CD4-positive, alpha-beta T cell (primary cell): Measurements from ENCODE around the gene TFAP2C. TPM values are rescaled to one million over a fixed set of nuclear protein-coding genes. Genes with fewer than 3 reads are reported as not detected.

ENCODE experiments used
- ATAC-seq: fragments of 200-7000 bp; cut with Tn5 transposase; one replicate; pipeline ENCODE4 v1.10.0; 2022; ENCODE audit warnings: mild to moderate bottlenecking; ENCODE audit not compliant: poor library complexity
- CTCF ChIA-PET: fragments of 350-600 bp; sonication (Branson Sonifier 250); formaldehyde crosslinking; loops from one replicate; lab custom pipeline; 2021; ENCODE audit warnings: antibody characterized with exemption, inconsistent platforms; lab: Charles Lee
- POLR2A ChIA-PET: fragments of 350-600 bp; sonication (Branson Sonifier 250); formaldehyde crosslinking; loops from one replicate; lab custom pipeline; 2021; ENCODE audit warnings: antibody characterized with exemption, inconsistent platforms; lab: Charles Lee
- DNase-seq, 14 experiments: peaks; one replicate each; pipeline ENCODE4 v3.0.0-alpha.2; 2013 to 2020; ENCODE audit warnings: mixed read lengths in 2 of 14
- H3K27ac ChIP-seq, 2 donors: one replicate each; pipeline versions ENCODE4 v1.5.1 to v1.7.0; 2013; ENCODE audit warnings: low read length in 2 of 2, low read depth in 1 of 2, mild to moderate bottlenecking in 1 of 2
- H3K27me3 ChIP-seq, 2 experiments: 1 replicate in 1 of 2; 2 replicates in 1 of 2; pipeline versions ENCODE4 v1.6.1 to v1.7.0; 2013; ENCODE audit warnings: low read length in 2 of 2, control low read depth in 1 of 2, mild to moderate bottlenecking in 1 of 2, moderate library complexity in 1 of 2; ENCODE audit not compliant: insufficient read depth in 2 of 2, control insufficient read depth in 1 of 2
- H3K36me3 ChIP-seq: one replicate; pipeline ENCODE4 v1.6.1; 2013; ENCODE audit warnings: low read length, control low read depth; ENCODE audit not compliant: insufficient read depth
- H3K4me1 ChIP-seq: one replicate; pipeline ENCODE4 v1.6.1; 2013; ENCODE audit warnings: low read length, control low read depth; ENCODE audit not compliant: insufficient read depth
- H3K4me3 ChIP-seq: one replicate; pipeline ENCODE4 v1.5.1; 2013; ENCODE audit warnings: mild to moderate bottlenecking, low read length, moderate library complexity
- H3K9me3 ChIP-seq, 2 experiments: 1 replicate in 1 of 2; 2 replicates in 1 of 2; pipeline versions ENCODE4 v1.6.1 to v1.7.0; 2013; ENCODE audit warnings: low read length in 2 of 2, mild to moderate bottlenecking in 2 of 2, control low read depth in 1 of 2, moderate library complexity in 1 of 2; ENCODE audit not compliant: control insufficient read depth in 1 of 2, insufficient read depth in 1 of 2
- H3K27ac Mint-ChIP-seq: one replicate; pipeline ENCODE4 v1.8.0; 2020; ENCODE audit warnings: mixed read lengths
- H3K27me3 Mint-ChIP-seq: one replicate; pipeline ENCODE4 v1.8.0; 2021; ENCODE audit warnings: mixed read lengths
- H3K36me3 Mint-ChIP-seq: one replicate; pipeline ENCODE4 v1.8.0; 2021; ENCODE audit warnings: low read depth, mixed read lengths
- H3K4me1 Mint-ChIP-seq: one replicate; pipeline ENCODE4 v1.8.0; 2021; ENCODE audit warnings: low read depth, mixed read lengths
- H3K4me3 Mint-ChIP-seq: one replicate; pipeline ENCODE4 v1.8.0; 2020; ENCODE audit warnings: mild to moderate bottlenecking, mixed read lengths
- H3K9me3 Mint-ChIP-seq: one replicate; pipeline ENCODE4 v1.8.0; 2020; ENCODE audit warnings: mixed read lengths
- intact Hi-C, 2 experiments: fragments of 100-400 bp; cut with DNase I in 1 of 2; cut with micrococcal nuclease in 1 of 2; formaldehyde crosslinking; loops; one replicate each; pipeline versions ENCODE4 v1.15.1 to v1.9.0; 2023 to 2025; cut with DNase I, micrococcal nuclease
- total RNA-seq, 174 experiments: library from RNA in 2 of 174; stranded (reverse) in 2 of 174; gene quantifications; one replicate each; pipeline ENCODE4 v1.2.3 and lab custom pipeline; 2021 to 2026
- TF ChIP-seq, protein P1 (sequence below): fragments of 200-600 bp; IDR thresholded peaks from one replicate; pipeline ENCODE4 v1.8.0; 2022; ENCODE audit warnings: antibody characterized with exemption, mild to moderate bottlenecking

TFAP2C gene
- total RNA-seq, 2 experiments from 2014 or later = not detected

- H3K4me1 ChIP-seq = no peaks in the 10 kb centered on the region
- no peaks in the 10 kb centered on the region for H3K9me3 ChIP-seq
- no peaks in the 10 kb centered on the region for H3K36me3 ChIP-seq
- CTCF ChIA-PET = no interaction called here
- H3K27ac Mint-ChIP-seq = no peak overlapping the region
- no peak overlapping the region for H3K27ac ChIP-seq
- no peaks in the 10 kb centered on the region for H3K27me3 Mint-ChIP-seq
- H3K9me3 Mint-ChIP-seq = no peaks in the 10 kb centered on the region
- intact Hi-C loops = no loop called here
- H3K27me3 ChIP-seq = peaks cover 0 to 3% of the 10 kb centered on the region in 2 experiments
- POLR2A ChIA-PET = interaction anchor here (0.7 kb wide), 1 partner anchor 18 kb away, joined by 3 read pairs; no protein-coding TSS in a partner anchor
- DNase-seq (no peak), ATAC-seq (no peak)
- no peak overlapping the region for H3K4me3 Mint-ChIP-seq
- TF ChIP-seq, protein P1, sequence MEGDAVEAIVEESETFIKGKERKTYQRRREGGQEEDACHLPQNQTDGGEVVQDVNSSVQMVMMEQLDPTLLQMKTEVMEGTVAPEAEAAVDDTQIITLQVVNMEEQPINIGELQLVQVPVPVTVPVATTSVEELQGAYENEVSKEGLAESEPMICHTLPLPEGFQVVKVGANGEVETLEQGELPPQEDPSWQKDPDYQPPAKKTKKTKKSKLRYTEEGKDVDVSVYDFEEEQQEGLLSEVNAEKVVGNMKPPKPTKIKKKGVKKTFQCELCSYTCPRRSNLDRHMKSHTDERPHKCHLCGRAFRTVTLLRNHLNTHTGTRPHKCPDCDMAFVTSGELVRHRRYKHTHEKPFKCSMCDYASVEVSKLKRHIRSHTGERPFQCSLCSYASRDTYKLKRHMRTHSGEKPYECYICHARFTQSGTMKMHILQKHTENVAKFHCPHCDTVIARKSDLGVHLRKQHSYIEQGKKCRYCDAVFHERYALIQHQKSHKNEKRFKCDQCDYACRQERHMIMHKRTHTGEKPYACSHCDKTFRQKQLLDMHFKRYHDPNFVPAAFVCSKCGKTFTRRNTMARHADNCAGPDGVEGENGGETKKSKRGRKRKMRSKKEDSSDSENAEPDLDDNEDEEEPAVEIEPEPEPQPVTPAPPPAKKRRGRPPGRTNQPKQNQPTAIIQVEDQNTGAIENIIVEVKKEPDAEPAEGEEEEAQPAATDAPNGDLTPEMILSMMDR = no peak
- no peaks in the 10 kb centered on the region for H3K4me1 Mint-ChIP-seq
- H3K4me3 ChIP-seq = no peak overlapping the region
- H3K36me3 Mint-ChIP-seq = no peaks in the 10 kb centered on the region
These were observed 46.6 kb upstream of the TFAP2C start for GRCh38 chr20:56582542-56582941.

DNA sequence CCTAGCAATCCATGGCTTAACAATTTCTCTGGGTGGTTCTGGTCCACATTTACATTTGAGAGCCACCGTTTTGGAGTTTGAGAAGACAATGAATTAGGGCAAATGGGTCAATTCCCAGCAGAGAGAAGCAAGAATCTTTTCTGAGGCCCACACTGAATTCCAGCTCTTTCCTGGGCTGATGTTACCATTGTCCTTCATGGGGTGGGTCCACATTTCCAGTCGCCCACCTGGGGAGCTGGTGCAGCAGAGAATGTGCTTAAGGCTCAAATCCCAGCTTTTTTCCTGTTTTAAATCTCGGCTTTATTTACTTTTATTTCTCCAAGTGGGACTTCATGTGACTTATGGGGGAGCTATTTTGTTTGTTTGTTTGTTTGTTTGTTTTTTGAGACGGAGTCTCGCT lies 44.2 kb upstream of the TFAP2C start:
- no peaks in the 10 kb centered on the region for H3K36me3 ChIP-seq
- intact Hi-C loops = no loop called here
- CTCF ChIA-PET = no interaction called here
- H3K27me3 Mint-ChIP-seq = no peaks in the 10 kb centered on the region
- POLR2A ChIA-PET = no interaction called here
- no peaks in the 10 kb centered on the region for H3K4me1 ChIP-seq
- H3K4me3 ChIP-seq = no peak overlapping the region
- H3K36me3 Mint-ChIP-seq = no peaks in the 10 kb centered on the region
- H3K4me1 Mint-ChIP-seq = no peaks in the 10 kb centered on the region
- ATAC-seq (no peak), DNase-seq (no peak)
- H3K27ac Mint-ChIP-seq = no peak overlapping the region
- no peaks in the 10 kb centered on the region for H3K9me3 Mint-ChIP-seq
- TF ChIP-seq, protein P1 = no peak
- no peaks in the 10 kb centered on the region for H3K9me3 ChIP-seq
- no peak overlapping the region for H3K4me3 Mint-ChIP-seq
- peaks cover 0 to 3% of the 10 kb centered on the region in 2 experiments for H3K27me3 ChIP-seq
- no peak overlapping the region for H3K27ac ChIP-seq

- TF ChIP-seq, protein P1 = no peak
- DNase-seq (no peak), ATAC-seq (no peak)
- no peak overlapping the region for H3K4me3 Mint-ChIP-seq
- no peaks in the 10 kb centered on the region for H3K9me3 Mint-ChIP-seq
- peaks cover 0 to 3% of the 10 kb centered on the region in 2 experiments for H3K27me3 ChIP-seq
- intact Hi-C loops = no loop called here
- CTCF ChIA-PET = no interaction called here
- POLR2A ChIA-PET = no interaction called here
- H3K4me1 Mint-ChIP-seq = no peaks in the 10 kb centered on the region
- H3K27me3 Mint-ChIP-seq = no peaks in the 10 kb centered on the region
- H3K36me3 ChIP-seq = no peaks in the 10 kb centered on the region
- no peak overlapping the region for H3K27ac Mint-ChIP-seq
- H3K4me1 ChIP-seq = no peaks in the 10 kb centered on the region
- no peaks in the 10 kb centered on the region for H3K9me3 ChIP-seq
- no peak overlapping the region for H3K27ac ChIP-seq
- no peak overlapping the region for H3K4me3 ChIP-seq
- no peaks in the 10 kb centered on the region for H3K36me3 Mint-ChIP-seq
These were observed 41.6 kb upstream of the TFAP2C start for GRCh38 chr20:56587307-56588041.
